GM04504 (cell line): ENCODE results near the gene CSF3.
"Not testable (repeated sequence)": the region's sequence is repeated elsewhere in the genome, so short reads cannot be mapped to it uniquely, and the experiment has no call there.

Experiments used
- DNase-seq: peaks from one replicate; pipeline ENCODE4 v3.0.0-alpha.2; 2012; ENCODE audit warnings: low read depth

Gene CSF3

DNA sequence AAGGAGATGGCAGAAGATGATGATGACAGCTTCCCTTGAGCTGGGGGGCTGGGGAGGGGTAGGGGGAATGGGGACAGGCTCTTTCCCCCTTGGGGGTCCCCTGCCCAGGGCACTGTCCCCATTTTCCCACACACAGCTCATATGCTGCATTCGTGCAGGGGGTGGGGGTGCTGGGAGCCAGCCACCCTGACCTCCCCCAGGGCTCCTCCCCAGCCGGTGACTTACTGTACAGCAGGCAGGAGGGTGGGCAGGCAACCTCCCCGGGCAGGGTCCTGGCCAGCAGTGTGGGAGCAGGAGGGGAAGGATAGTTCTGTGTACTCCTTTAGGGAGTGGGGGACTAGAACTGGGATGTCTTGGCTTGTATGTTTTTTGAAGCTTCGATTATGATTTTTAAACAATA, 17.7 kb upstream of the CSF3 start:
- no peak for DNase-seq

DNA sequence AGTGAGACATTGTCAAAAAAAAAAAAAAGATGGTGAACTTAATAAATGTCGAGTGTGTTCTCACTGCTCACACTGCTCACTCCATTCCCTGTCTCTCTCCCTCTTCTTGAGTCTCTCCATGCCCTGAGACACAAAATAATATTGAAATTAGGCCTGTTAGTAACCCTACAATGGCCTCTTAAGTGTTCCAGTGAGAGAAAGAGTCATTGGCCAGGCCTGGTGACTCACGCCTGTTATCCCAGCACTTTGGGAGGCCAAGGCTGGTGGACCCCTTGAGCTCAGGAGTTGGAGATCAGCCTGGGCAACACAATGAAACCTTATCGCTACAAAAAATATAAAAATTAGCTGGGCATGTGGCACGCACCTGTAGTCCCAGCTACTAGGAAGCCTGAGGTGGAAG, 16.2 kb upstream of the CSF3 start:
- no peak for DNase-seq

DNA sequence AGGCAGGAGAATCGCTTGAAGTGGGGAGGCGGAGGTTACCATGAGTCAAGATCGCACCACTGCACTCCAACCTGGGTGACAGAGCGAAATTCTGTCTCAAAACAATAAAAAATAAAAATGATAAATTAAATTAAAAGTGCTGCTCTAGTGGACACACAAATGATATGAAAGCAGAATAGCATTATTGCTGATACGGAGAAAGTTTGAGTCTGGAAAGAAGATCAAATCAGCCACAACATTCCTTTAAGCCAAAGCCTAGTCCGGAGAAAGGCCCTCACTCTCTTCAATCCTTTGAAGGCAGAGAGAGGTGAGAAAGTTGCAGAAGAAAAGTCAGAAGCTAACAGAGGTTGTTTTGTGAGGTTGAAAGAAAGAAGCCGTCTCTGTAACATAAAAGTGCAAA, 15.1 kb upstream of the CSF3 start:
- no peak for DNase-seq

DNA sequence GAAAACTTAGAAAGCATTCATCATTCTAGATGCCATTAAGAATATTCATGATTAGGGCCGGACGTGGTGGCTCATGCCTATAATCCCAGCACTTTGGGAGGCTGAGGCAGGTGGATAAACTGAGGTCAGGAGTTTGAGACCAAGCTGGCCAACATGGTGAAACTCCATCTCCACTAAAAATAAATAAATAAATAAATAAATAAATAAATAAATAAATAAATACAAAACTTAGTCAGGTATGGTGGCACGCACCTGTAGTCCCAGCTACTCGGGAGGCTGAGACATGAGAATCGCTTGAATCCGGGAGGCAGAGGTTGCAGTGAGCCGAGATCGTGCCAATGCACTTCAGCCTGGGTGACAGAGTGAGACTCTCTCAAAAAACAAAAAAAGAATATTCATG, 13.9 kb upstream of the CSF3 start:
- DNase-seq: not testable (repeated sequence)

DNA sequence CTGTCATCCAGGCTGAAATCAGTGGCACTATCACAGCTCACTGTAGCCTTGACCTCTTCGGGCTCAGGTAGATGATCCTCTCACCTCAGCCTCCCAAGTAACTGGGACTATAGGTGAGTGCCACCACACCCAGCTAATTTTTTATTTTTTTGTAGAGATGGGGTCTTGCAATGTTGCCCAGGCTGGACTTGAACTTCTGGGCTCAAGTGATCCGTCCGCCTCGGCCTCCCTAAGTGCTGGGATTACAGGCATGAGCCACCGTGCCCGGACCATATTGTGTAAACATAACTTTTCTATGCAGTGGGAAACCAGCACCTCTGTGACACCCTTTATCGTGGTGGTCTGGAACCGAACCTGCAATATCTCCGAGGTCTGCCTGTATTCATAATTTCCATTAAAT, 11.2 kb upstream of the CSF3 start:
- DNase-seq: no peak

DNA sequence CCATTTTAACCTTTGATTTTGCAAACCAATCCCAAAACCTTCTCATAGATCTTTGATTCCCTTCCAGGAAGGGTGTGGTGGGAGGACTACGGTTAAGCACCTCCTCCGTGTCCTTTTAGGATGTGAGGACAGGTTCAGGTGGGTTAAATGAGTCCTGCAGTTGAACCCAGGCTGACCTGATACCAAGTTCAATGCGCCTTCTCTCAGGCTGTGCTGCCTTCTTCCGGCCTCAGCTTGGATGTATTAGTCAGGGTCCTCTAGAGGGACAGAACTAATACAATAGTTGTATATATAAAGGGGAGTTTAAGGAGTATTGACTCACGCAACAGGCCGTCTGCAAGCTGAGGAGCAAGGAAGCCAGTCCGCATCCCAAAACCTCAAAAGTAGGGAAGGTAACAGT, 10.5 kb upstream of the CSF3 start:
- no peak for DNase-seq

DNA sequence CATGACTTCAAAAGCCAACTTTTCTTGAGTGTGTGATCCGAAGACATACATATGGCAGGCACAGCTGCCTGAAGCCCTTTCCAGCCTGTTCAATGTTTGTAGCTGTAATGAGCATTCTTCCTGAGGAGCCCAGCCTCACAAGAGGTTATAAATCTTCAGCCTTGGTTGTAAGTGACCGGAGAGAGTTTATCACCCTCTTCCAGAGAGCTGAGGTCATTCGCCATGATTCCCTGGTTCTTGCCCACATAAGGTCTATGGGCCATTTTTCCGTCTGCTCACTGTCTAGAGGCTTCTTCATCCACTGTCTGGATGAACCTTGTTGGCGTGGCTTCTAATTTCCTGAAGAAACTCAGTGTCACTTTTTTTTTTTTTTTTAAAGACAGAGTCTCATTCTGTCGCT, 9.7 kb upstream of the CSF3 start:
- no peak for DNase-seq

DNA sequence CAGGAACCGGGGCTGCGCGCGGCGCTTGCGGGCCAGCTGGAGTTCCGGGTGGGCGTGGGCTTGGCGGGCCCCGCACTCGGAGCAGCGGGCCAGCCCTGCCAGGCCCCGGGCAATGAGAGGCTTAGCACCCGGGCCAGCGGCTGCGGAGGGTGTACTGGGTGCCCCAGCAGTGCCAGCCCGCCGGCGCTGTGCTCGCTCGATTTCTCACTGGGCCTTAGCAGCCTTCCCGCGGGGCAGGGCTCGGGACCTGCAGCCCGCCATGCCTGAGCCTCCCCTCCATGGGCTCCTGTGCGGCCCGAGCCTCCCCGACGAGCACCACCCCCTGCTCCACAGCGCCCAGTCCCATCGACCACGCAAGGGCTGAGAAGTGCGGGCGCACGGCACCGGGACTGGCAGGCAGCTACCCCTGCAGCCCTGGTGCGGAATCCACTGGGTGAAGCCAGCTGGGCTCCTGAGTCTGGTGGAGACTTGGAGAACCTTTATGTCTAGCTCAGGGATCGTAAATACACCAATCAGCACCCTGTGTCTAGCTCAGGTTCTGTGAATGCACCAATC, 4.2 kb upstream of the CSF3 start:
- not testable (repeated sequence) for DNase-seq

DNA sequence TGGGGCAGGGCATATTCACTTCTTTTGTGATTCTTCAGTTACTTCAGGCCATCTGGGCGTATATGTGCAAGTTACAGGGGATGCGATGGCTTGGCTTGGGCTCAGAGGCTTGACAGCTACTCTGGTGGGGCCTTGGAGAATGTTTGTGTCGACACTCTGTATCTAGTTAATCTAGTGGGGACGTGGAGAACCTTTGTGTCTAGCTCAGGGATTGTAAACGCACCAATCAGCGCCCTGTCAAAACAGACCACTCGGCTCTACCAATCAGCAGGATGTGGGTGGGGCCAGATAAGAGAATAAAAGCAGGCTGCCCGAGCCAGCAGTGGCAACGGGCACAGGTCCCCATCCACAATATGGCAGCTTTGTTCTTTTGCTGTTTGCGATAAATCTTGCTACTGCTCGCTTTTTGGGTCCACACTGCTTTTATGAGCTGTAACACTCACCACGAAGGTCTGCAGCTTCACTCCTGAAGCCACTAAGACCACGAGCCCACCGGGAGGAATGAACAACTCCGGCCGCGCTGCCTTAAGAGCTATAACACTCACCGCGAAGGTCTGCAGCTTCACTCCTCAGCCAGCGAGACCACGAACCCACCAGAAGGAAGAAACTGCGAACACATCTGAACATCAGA, 3.1 kb upstream of the CSF3 start:
- DNase-seq: not testable (repeated sequence)

DNA sequence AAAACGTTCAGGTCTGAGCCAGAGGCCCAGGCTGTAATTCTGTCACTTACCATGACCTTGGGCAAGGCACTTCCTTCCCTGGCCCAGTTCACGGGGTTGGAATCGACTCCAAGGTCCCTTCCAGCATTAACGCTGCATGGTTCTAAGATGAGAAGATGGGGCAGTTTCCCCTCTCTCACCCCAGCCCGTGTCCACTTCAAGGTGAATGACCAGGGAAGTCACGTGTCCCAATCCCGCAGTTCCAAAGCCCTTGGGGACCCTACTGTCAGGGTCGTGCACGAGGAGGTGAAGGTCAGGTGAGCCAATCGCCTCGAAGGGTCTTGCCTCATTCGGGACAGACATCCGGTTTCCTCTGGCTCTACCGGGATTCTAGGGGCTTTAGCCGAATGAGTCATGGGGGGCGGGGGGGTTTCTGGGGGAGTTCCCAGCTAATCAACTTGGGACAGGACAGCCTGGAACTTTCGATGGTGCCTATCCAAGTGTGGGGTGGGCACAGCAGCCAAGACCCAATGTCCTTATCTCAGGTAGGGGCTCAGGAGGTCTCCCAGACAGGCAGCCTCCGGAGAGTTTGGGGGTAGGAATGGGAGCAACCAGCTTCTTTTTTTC, 762 bp upstream of the CSF3 start:
- no peak for DNase-seq

DNA sequence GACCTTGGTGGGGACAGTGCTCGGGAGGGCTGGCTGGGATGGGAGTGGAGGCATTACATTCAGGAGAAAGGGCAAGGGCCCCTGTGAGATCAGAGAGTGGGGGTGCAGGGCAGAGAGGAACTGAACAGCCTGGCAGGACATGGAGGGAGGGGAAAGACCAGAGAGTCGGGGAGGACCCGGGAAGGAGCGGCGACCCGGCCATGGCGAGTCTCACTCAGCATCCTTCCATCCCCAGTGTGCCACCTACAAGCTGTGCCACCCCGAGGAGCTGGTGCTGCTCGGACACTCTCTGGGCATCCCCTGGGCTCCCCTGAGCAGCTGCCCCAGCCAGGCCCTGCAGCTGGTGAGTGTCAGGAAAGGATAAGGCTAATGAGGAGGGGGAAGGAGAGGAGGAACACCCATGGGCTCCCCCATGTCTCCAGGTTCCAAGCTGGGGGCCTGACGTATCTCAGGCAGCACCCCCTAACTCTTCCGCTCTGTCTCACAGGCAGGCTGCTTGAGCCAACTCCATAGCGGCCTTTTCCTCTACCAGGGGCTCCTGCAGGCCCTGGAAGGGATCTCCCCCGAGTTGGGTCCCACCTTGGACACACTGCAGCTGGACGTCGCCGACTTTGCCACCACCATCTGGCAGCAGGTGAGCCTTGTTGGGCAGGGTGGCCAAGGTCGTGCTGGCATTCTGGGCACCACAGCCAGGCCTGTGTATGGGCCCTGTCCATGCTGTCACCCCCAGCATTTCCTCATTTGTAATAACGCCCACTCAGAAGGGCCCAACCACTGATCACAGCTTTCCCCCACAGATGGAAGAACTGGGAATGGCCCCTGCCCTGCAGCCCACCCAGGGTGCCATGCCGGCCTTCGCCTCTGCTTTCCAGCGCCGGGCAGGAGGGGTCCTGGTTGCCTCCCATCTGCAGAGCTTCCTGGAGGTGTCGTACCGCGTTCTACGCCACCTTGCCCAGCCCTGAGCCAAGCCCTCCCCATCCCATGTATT, 1.1 kb downstream of the CSF3 start:
- DNase-seq: no peak

DNA sequence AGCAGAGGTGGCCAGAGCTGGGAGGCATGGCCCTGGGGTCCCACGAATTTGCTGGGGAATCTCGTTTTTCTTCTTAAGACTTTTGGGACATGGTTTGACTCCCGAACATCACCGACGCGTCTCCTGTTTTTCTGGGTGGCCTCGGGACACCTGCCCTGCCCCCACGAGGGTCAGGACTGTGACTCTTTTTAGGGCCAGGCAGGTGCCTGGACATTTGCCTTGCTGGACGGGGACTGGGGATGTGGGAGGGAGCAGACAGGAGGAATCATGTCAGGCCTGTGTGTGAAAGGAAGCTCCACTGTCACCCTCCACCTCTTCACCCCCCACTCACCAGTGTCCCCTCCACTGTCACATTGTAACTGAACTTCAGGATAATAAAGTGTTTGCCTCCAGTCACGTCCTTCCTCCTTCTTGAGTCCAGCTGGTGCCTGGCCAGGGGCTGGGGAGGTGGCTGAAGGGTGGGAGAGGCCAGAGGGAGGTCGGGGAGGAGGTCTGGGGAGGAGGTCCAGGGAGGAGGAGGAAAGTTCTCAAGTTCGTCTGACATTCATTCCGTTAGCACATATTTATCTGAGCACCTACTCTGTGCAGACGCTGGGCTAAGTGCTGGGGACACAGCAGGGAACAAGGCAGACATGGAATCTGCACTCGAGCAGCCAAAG, 2.3 kb downstream of the CSF3 start:
- no peak for DNase-seq

DNA sequence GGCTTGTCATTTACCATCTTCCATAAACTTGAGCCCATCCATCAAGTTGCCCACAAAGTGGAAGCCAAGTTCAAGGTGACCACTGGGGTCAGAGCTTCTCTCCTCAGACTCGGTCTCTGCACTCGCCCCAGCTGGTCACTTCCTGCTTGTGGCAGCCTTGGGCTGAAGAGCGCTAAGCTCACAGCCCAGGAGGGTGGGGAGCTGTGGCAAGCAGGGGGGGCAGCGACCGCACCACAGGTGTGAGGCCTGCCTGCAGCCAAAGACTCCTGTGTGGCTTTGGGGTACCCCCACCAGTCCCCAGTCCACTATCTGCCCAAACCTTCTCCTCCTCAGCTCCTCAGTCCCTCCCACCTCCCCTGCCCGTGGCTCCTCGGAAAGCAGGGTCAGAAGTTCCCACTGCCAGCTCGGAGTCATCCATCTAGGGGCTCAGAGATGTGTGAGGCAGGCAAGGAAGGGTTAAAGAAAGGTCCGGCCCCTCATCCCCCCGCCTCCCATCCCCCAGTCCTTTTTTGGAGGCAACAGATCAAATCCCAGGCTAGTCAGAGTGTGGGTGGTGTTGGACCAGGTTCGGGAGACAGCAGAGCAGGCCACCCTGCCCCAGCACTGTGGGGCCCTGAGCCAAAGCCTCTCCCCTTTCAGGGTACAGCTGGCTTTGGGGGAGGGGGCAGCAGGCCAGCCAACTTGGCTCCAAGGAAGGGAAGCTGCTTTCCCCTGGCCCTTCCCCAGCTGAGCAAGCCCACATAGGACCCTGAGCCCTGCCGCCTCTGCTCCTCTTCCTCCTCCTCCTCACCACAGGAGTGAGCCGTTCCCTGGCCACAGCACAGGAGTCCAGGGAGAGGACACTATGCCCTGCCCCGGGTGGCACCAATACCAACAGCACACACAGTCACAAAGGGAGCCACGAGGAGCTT, 3.2 kb downstream of the CSF3 start:
- no peak for DNase-seq

DNA sequence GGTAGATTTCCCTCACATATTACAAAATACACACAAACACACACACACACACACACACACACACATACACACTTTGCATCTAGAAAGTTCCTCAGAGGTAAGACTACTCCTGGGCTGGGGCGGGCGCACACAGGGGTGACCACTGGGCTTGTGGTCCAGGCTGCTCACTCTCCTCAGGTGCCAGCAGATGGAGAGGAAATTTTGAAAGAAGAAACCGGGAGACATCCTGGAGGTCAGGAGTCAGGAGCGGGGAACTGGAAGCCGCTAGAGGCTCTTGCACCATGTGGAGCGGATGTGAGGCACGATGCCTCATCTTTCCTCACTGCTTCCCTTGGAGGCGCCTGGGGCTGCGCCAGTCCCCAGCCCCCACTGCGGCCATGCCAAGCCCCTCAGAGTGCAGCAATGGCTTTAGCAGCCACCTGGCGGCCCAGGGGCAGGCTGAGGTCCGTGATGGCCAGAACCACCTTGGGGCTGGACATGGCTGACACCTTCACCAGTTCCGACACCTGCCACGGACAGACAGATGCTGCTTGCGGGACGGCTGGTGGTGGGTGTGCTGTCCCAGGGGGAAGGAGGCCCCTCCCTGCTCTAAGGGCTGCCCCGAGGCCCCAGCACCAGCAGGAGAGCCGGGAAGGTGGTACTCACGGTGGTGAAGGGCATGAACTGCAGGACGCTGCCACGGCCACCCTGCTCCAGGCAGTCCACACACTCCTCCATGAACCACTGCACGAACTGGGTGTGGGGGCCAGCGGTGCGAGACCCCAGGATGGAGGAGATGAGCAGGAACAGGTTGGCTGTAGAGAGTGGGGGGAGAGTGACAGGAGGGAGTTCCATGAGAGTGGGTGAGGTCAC, 4.1 kb downstream of the CSF3 start:
- DNase-seq: no peak

DNA sequence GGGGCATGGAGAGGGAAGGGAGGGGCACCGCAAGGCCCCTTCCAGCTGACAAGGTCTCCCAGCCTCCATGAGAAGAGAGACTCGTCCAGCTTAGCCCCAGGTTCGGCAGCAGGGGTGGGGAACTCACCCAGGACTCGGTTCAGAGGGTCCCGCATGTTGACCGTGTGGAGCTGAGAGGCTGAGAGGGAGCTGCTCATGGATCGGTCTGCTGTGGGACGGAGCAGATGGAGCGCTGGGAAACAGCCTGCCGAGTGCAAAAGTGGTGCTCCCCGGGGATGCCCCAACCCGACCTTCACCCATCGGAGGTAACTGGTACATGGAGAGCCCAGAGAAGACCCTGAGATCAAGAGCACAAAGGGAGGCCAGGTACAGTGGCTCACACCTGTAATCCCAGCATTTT, 4.9 kb downstream of the CSF3 start:
- DNase-seq: no peak

DNA sequence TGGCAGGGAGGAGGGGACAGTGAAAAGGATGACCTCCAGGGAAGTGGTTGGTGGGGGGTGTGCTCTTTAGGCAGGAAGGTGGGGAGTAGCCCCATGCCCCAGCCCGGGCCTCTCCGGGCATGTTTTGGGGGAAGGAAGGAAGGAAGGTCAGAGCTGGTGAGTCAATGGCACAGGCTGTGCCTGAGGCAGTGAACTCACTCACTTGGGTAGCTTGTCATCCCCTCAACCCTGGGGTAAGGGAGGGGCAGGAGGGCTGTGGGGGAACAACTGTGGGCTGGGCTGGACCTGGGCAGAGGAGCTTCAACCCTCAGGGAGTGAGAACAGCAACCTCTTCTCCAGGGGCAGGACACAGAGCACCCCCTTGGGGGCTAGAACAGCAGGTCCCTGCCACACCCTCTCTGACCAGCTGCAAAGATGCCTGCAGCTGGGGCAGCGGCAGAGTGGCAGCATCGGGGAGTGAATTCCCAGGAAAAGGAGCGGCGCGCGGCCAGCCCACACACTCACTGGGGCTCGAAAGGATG, 6.3 kb downstream of the CSF3 start:
- DNase-seq: peak; percentile 64

DNA sequence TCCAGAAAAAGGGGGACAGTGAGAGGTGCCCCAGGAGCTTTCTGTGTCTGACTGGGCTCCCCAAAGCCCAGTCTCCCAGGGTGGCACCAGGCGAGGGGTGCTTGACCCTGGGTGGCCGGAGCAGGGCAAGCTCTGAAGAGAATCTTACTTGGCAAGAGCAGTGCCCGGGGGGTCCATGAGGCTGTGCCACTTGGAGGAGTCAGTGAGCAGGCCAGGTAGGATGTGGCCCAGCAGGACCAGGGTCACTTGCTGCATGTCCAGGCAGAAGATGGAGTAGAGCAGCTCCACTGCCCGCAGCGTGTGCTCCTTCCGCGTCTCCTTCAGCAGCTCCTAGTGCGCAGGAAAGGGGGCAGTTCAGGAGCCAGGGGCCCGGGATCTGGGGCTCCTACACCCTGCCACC, 7.3 kb downstream of the CSF3 start:
- DNase-seq: no peak

DNA sequence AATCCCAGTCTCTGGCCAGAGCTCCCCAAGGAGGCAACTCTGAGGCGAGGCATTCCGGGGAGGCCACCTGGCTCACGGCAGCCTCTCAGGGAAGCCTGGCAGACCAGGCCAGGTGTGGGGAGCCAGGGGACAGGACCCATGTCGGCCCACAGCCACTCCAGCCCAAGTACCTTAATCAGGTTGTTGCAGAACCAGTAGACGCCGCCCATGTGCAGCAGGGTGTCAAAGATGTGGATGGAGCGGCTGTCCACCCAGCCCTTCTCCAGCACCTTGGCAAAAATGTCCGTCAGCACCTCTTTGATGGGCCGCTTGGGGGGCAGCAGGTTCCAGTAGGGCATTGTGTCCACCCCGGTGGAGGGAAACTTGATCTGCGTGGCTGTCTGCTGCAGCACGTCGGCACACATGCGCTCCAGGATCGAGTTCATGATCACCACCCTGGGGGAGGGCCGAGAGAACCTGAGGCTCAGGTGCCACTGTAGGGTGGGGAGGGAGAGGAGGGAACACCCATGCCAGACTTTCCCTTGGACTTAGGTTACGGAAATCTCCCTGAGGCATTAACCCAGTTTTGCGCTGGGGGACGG, 7.8 kb downstream of the CSF3 start:
- DNase-seq: no peak

DNA sequence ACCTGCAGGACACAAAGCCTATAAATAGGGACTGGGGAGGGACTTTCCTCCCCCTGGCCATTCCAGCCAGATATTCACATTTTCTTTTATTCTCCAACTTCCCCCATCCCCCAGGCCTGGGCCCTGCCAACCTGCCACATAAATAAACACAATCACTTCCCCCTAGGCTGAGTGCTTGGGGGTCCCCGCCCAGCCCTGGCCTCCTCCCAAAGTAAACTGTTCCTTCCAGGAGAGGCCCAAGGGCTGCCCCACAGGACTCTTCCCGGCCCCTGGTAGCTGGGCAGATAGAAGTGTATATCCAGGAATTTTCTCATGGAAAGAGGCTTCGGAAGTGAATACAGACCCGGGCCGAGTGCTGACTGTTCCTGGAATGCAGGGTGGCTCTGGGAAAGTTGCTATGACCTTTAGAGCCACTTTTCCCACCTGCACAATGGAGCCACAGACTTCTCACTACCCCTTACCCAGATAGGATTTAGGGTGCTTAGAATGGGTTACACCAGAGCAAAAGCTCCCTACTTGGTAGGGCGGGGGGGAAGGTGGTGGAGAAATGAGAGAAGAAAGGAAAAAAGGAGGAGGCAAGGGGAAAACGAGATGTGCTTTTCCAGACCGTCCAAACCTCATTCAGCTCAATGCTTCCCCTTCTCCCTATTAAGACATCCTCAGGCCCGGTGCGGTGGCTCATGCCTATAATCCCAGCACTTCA, 8.5 kb downstream of the CSF3 start:
- DNase-seq: no peak
